ENCODE data around the gene NPHP3. TPM values are rescaled to one million over a fixed set of nuclear protein-coding genes. Genes with fewer than 3 reads are reported as not detected.
"Not testable (repeated sequence)": the region's sequence is repeated elsewhere in the genome, so short reads cannot be mapped to it uniquely, and the experiment has no call there.

Gene NPHP3
- total and polyA plus RNA-seq, 4 donors: 5.9 to 67.1 (median 16.5) TPM

DNA sequence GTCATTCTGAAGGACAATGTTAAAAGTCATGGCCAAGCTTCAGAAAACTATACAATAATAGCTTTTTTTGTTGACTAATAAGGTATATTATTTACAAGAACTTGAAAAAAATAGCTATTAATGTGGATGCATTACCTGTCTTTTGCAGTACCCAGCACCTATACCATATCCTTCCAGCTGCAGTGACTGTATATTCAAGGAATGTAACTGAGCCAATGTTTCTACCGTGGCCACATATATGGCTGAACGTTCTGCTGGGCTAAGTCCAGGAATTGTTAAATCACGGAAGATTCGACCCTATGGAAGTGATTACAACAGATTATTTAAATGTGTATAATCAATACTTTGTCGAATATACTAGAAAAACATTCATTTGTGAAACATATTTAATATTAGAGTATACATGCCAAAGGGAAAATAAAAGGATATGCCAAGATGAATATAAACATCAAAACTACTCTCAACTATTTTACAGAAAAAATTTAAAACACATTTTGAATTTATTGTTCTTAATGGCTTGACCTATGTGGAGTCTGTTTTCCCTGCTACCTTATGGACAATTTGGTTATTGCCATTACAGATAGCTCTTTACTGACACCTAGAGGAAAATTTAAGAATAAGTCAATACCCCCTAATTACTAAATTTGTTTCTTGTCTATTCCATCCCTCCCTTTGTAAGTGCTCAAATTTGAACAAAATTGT is 80.2 kb downstream of the NPHP3 start:
- H3K27me3 ChIP-seq (ENCODE audit: control insufficient read depth in 3 of 3, insufficient read depth in 3 of 3, low read length in 2 of 3): no peaks in the 10 kb centered on the region
- H3K4me1 ChIP-seq (ENCODE audit: control insufficient read depth in 5 of 5, insufficient read depth in 5 of 5, low read length in 5 of 5): no peaks in the 10 kb centered on the region
- no peaks in the 10 kb centered on the region for H3K9me3 ChIP-seq (ENCODE audit: control insufficient read depth in 4 of 4, insufficient read depth in 3 of 4, low read length in 3 of 4)
- H3K36me3 ChIP-seq (ENCODE audit: control insufficient read depth in 4 of 4, insufficient read depth in 4 of 4, low read length in 4 of 4): peaks cover 0 to 15% (median 3%) of the 10 kb centered on the region in 4 donors
- TF ChIP-seq, protein P1, sequence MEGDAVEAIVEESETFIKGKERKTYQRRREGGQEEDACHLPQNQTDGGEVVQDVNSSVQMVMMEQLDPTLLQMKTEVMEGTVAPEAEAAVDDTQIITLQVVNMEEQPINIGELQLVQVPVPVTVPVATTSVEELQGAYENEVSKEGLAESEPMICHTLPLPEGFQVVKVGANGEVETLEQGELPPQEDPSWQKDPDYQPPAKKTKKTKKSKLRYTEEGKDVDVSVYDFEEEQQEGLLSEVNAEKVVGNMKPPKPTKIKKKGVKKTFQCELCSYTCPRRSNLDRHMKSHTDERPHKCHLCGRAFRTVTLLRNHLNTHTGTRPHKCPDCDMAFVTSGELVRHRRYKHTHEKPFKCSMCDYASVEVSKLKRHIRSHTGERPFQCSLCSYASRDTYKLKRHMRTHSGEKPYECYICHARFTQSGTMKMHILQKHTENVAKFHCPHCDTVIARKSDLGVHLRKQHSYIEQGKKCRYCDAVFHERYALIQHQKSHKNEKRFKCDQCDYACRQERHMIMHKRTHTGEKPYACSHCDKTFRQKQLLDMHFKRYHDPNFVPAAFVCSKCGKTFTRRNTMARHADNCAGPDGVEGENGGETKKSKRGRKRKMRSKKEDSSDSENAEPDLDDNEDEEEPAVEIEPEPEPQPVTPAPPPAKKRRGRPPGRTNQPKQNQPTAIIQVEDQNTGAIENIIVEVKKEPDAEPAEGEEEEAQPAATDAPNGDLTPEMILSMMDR (IDR thresholded peaks at IDR 0.05; ENCODE audit: control extremely low read depth, extremely low read depth): peak; percentile 34
- ATAC-seq (ENCODE audit: insufficient read depth, low FRiP score): peak; percentile 69
- H3K4me3 ChIP-seq: no peak overlapping the region
- DNase-seq: peak in 2 of 3 donors; percentile 60 to 64
- WGBS, 2 donors: 68 to 83% methylated on average over 5 of the region's 5 CpGs
- H3K9ac ChIP-seq (ENCODE audit: insufficient read depth in 1 of 2, low read length in 2 of 2): no peak overlapping the region
- no peak overlapping the region for H3K27ac ChIP-seq (ENCODE audit: low read depth in 1 of 2, low read length in 1 of 2)

DNA sequence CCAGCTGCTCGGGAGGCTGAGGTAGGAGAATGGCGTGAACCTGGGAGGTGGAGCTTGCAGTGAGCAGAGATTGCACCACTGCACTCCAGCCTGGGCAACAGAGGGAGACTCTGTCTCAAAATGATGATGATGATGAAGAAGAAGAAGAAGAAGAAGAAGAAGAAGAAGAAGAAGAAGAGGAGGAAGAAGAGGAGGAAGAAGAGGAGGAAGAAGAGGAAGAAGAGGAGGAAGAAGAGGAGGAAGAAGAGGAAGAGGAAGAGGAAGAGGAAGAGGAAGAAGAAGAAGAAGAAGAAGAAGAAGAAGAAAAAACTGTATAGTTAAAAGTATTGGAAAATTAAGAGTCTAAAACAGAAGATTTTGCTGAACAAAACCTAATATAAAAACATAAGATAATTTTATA is 80.8 kb downstream of the NPHP3 start:
- not testable (repeated sequence) for H3K27me3 ChIP-seq (ENCODE audit: control insufficient read depth in 3 of 3, insufficient read depth in 3 of 3, low read length in 2 of 3); H3K9ac ChIP-seq (ENCODE audit: insufficient read depth in 1 of 2, low read length in 2 of 2); H3K4me1 ChIP-seq (ENCODE audit: control insufficient read depth in 5 of 5, insufficient read depth in 5 of 5, low read length in 5 of 5); DNase-seq; H3K4me3 ChIP-seq; H3K27ac ChIP-seq (ENCODE audit: low read depth in 1 of 2, low read length in 1 of 2); ATAC-seq (ENCODE audit: insufficient read depth, low FRiP score); H3K9me3 ChIP-seq (ENCODE audit: control insufficient read depth in 4 of 4, insufficient read depth in 3 of 4, low read length in 3 of 4)
- 83 to 87% methylated on average over 2 of the region's 2 CpGs for WGBS, 2 donors
- H3K36me3 ChIP-seq (ENCODE audit: control insufficient read depth in 4 of 4, insufficient read depth in 4 of 4, low read length in 4 of 4): peaks cover 0 to 15% (median 5%) of the 10 kb centered on the region in 4 donors

DNA sequence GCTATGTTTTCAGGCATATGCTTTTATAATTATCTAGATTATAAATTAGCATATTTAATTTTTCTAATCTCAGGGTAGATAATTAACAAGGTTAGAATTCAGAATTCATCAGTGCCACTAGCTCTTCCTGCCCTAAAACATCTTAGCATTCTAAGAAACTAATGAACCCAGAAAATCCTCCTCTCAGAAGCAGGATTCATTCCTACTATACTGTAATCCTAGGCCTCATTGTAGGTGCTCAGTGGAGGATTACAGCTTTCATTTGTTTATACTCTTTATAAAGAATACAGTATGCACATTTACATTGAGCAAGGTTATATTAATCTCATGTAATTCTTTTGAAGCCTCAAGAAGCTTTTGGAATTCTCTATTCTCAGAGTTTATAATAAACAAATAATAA is 83.5 kb downstream of the NPHP3 start:
- DNase-seq: no peak
- Histone ChIP-seq H3K4me1 (ENCODE audit: control insufficient read depth in 5 of 5, insufficient read depth in 5 of 5, low read length in 5 of 5) (peaks cover 0 to 3% (median 0%) of the 10 kb centered on the region in 5 donors), H3K27me3 (ENCODE audit: control insufficient read depth in 3 of 3, insufficient read depth in 3 of 3, low read length in 2 of 3) (no peaks in the 10 kb centered on the region), H3K36me3 (ENCODE audit: control insufficient read depth in 4 of 4, insufficient read depth in 4 of 4, low read length in 4 of 4) (peaks cover 0 to 15% (median 8%) of the 10 kb centered on the region in 4 donors), H3K9me3 (ENCODE audit: control insufficient read depth in 4 of 4, insufficient read depth in 3 of 4, low read length in 3 of 4) (no peaks in the 10 kb centered on the region), H3K4me3 (no peak overlapping the region), H3K27ac (ENCODE audit: low read depth in 1 of 2, low read length in 1 of 2) (no peak overlapping the region), H3K9ac (ENCODE audit: insufficient read depth in 1 of 2, low read length in 2 of 2) (no peak overlapping the region)
- no peak for ATAC-seq (ENCODE audit: insufficient read depth, low FRiP score)
- TF ChIP-seq, protein P1 (IDR thresholded peaks at IDR 0.05; ENCODE audit: control extremely low read depth, extremely low read depth): no peak

DNA sequence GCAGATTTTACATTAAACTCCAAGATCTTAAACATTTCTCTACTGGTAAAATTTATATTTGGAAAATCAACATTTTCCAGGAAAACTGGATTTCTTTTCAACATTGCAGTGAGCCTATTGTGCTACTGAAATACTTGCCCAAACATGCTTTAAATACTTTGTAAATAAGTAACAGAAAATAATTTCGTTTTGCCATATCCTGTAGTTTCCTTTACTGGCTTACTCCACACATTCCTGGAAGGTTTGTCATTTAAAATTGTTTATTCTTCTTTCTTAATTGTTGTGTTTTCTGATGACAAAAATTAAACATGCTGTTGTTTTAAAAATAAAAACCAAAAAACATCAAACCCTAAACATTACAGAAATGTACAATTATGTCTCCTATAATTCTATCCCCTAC is 84.6 kb downstream of the NPHP3 start:
- Histone ChIP-seq H3K4me3 (no peak overlapping the region), H3K27ac (ENCODE audit: low read depth in 1 of 2, low read length in 1 of 2) (no peak overlapping the region), H3K4me1 (ENCODE audit: control insufficient read depth in 5 of 5, insufficient read depth in 5 of 5, low read length in 5 of 5) (peaks cover 0 to 3% (median 0%) of the 10 kb centered on the region in 5 donors), H3K9ac (ENCODE audit: insufficient read depth in 1 of 2, low read length in 2 of 2) (no peak overlapping the region), H3K36me3 (ENCODE audit: control insufficient read depth in 4 of 4, insufficient read depth in 4 of 4, low read length in 4 of 4) (peaks cover 0 to 15% (median 8%) of the 10 kb centered on the region in 4 donors), H3K27me3 (ENCODE audit: control insufficient read depth in 3 of 3, insufficient read depth in 3 of 3, low read length in 2 of 3) (no peaks in the 10 kb centered on the region), H3K9me3 (ENCODE audit: control insufficient read depth in 4 of 4, insufficient read depth in 3 of 4, low read length in 3 of 4) (no peaks in the 10 kb centered on the region)
- ATAC-seq (ENCODE audit: insufficient read depth, low FRiP score) (no peak), DNase-seq (no peak)
- WGBS, 2 donors: 39 to 77% methylated on average over 1 of the region's 1 CpG
- TF ChIP-seq, protein P1 (IDR thresholded peaks at IDR 0.05; ENCODE audit: control extremely low read depth, extremely low read depth): no peak

All from lung (tissue), 12 donors.